ENCODE data around the gene MFSD6L.

MFSD6L gene

GRCh38 chr17:8798846-8799569 lies at the start of gene MFSD6L:
Gene MFSD6L, minus strand, starts transcription at chr17:8799365. Its CDS starts 245 bp downstream, at chr17:8799120.
- no peak for DNase-seq

GRCh38 chr17:8847891-8848290 lies 48.7 kb upstream of the MFSD6L start:
- no peak for DNase-seq

- no peak for DNase-seq
Measured at GRCh38 chr17:8846768-8847211, 47.6 kb upstream of the MFSD6L start.

- DNase-seq = no peak
Measured at GRCh38 chr17:8844229-8845218, 45.4 kb upstream of the MFSD6L start.

GRCh38 chr17:8843344-8843743 lies 44.2 kb upstream of the MFSD6L start:
- DNase-seq = no peak

GRCh38 chr17:8841844-8842243 lies 42.7 kb upstream of the MFSD6L start:
- DNase-seq = no peak

GRCh38 chr17:8839410-8839935 lies 40.3 kb upstream of the MFSD6L start:
- DNase-seq = no peak

- no peak for DNase-seq
Measured at GRCh38 chr17:8838551-8839095, 39.5 kb upstream of the MFSD6L start.

GRCh38 chr17:8837563-8838075 lies 38.5 kb upstream of the MFSD6L start:
- no peak for DNase-seq

- no peak for DNase-seq
Measured at GRCh38 chr17:8836821-8837562, 37.8 kb upstream of the MFSD6L start.

- DNase-seq = no peak
Measured at GRCh38 chr17:8835631-8836364, 36.6 kb upstream of the MFSD6L start.

GRCh38 chr17:8835106-8835505 lies 35.9 kb upstream of the MFSD6L start:
- DNase-seq = no peak

GRCh38 chr17:8832711-8833352 lies 33.7 kb upstream of the MFSD6L start:
- DNase-seq = no peak

- no peak for DNase-seq
Measured at GRCh38 chr17:8831234-8831849, 32.2 kb upstream of the MFSD6L start.

GRCh38 chr17:8830141-8830540 lies 31.0 kb upstream of the MFSD6L start:
- no peak for DNase-seq

- DNase-seq = no peak
Measured at GRCh38 chr17:8829036-8829941, 30.1 kb upstream of the MFSD6L start.

- DNase-seq = no peak
Measured at GRCh38 chr17:8828517-8828875, 29.3 kb upstream of the MFSD6L start.

- no peak for DNase-seq
Measured at GRCh38 chr17:8826808-8827435, 27.8 kb upstream of the MFSD6L start.

GRCh38 chr17:8825802-8826201 lies 26.6 kb upstream of the MFSD6L start:
- no peak for DNase-seq

Data from NCI-H187 treated with DMSO at 0.1 percent for 48 hours (cell line).